IMR-90 (cell line): ENCODE results near the gene CNDP2.
"Not testable (repeated sequence)": the region's sequence is repeated elsewhere in the genome, so short reads cannot be mapped to it uniquely, and the experiment has no call there.

ENCODE experiments used
- BHLHE40 ChIP-seq: fragments of 150-350 bp; IDR thresholded peaks from 2 replicates; pipeline ENCODE4 v1.6.1; 2016; ENCODE audit warnings: mild to moderate bottlenecking, low read depth, low read length
- CTCF ChIP-seq: conservative IDR thresholded peaks from 2 replicates; pipeline ENCODE4 v1.5.1; 2012; ENCODE audit warnings: mild to moderate bottlenecking, low read depth, low read length, improper control_type of control experiment
- ELK1 ChIP-seq: fragments of 150-350 bp; IDR thresholded peaks from 2 replicates; pipeline ENCODE4 v1.6.1; 2016; ENCODE audit warnings: low read depth, mild to moderate bottlenecking, low read length, moderate library complexity, borderline replicate concordance
- MAFK ChIP-seq: IDR thresholded peaks from 2 replicates; pipeline ENCODE4 v1.6.1; 2012; ENCODE audit warnings: low read depth, low read length, improper control_type of control experiment
- POLR2A ChIP-seq: IDR thresholded peaks from 2 replicates; pipeline ENCODE4 v1.6.1; 2012; ENCODE audit warnings: mild to moderate bottlenecking, low read depth, low read length
- RAD21 ChIP-seq: IDR thresholded peaks from 2 replicates; pipeline ENCODE4 v1.6.1; 2012; ENCODE audit warnings: low read length, improper control_type of control experiment
- RCOR1 ChIP-seq: IDR thresholded peaks from 2 replicates; pipeline ENCODE4 v1.6.1; 2012; ENCODE audit warnings: mild to moderate bottlenecking, low read length, improper control_type of control experiment; ENCODE audit not compliant: insufficient replicate concordance
- RFX5 ChIP-seq: IDR thresholded peaks from 2 replicates; pipeline ENCODE4 v1.8.0; 2012; ENCODE audit warnings: low read depth, mild to moderate bottlenecking, low read length, moderate library complexity
- SMC3 ChIP-seq: fragments of 150-350 bp; IDR thresholded peaks from 2 replicates; pipeline ENCODE4 v1.6.1; 2016; ENCODE audit warnings: low read depth, mild to moderate bottlenecking, antibody characterized with exemption, low read length, moderate library complexity

- not testable (repeated sequence) for TF ChIP-seq RAD21, RFX5, MAFK, CTCF, RCOR1, ELK1, SMC3, POLR2A, BHLHE40
Measured at GRCh38 chr18:74565164-74565563, 69.0 kb downstream of the CNDP2 start.
